Panc1 (cell line): ENCODE data around the gene TMEM14B. TPM values are rescaled to one million over a fixed set of nuclear protein-coding genes. Genes with fewer than 3 reads are reported as not detected.

Source experiments
- ATAC-seq: fragments of 200-7000 bp; cut with Tn5 transposase; 2 replicates; pipeline ENCODE4 v1.9.1; 2020; ENCODE audit warnings: mild to moderate bottlenecking, moderate library complexity
- BruUV-seq: library from RNA; stranded (reverse); fragments of 400-500 nt; replicated peaks from 2 replicates; lab custom pipeline; 2021; lab: Mats Ljungman, UMichigan
- CTCF ChIA-PET: fragments of 300-600 bp; sonication (Branson Sonifier 250); formaldehyde crosslinking; loops from one replicate; lab custom pipeline; 2022; ENCODE audit warnings: antibody characterized with exemption; lab: Charles Lee
- POLR2A ChIA-PET: fragments of 300-600 bp; sonication (Branson Sonifier 250); formaldehyde crosslinking; loops from one replicate; lab custom pipeline; 2022; ENCODE audit warnings: antibody characterized with exemption; lab: Charles Lee
- DNase-seq: peaks from one replicate; pipeline ENCODE4 v3.0.0-alpha.2; 2010; ENCODE audit warnings: low read depth, low spot score
- H3K27ac ChIP-seq: 2 replicates; pipeline ENCODE4 v1.5.1; 2011; ENCODE audit warnings: mild to moderate bottlenecking, low read length, inconsistent platforms
- H3K27me3 ChIP-seq: fragments of 200-500 bp; sonication (Bioruptor generic); 2 replicates; pipeline ENCODE4 v1.6.0; 2014; ENCODE audit warnings: low read length, inconsistent platforms; ENCODE audit not compliant: control insufficient read depth, insufficient read depth
- H3K36me3 ChIP-seq: fragments of 200-500 bp; sonication (Bioruptor generic); 2 replicates; pipeline ENCODE4 v1.5.1; 2014; ENCODE audit warnings: inconsistent platforms, mild to moderate bottlenecking, low read length, moderate library complexity; ENCODE audit not compliant: control insufficient read depth, insufficient read depth
- H3K4me1 ChIP-seq: 2 replicates; pipeline ENCODE4 v1.5.1; 2011; ENCODE audit warnings: inconsistent platforms, mild to moderate bottlenecking, low read length, moderate library complexity; ENCODE audit not compliant: control insufficient read depth, insufficient read depth
- H3K4me3 ChIP-seq, 2 experiments: 2 replicates each; pipeline ENCODE4 v1.5.1; 2011 to 2012; ENCODE audit warnings: low read depth in 2 of 2, low read length in 2 of 2, mild to moderate bottlenecking in 2 of 2, inconsistent platforms in 1 of 2, moderate library complexity in 1 of 2
- H3K9me3 ChIP-seq: fragments of 200-500 bp; sonication (Bioruptor generic); 2 replicates; pipeline ENCODE4 v1.5.1; 2014; ENCODE audit warnings: low read depth, mild to moderate bottlenecking, inconsistent platforms, low read length, moderate library complexity; ENCODE audit not compliant: control insufficient read depth, insufficient read depth
- POLR2AphosphoS5 ChIP-seq: IDR thresholded peaks from 2 replicates; pipeline ENCODE4 v1.6.1; 2012; ENCODE audit warnings: mild to moderate bottlenecking, low read depth, low read length, moderate library complexity
- SIN3A ChIP-seq: IDR thresholded peaks from 2 replicates; pipeline ENCODE4 v1.6.1; 2012; ENCODE audit warnings: low read depth, mild to moderate bottlenecking, low read length, moderate library complexity, borderline replicate concordance; ENCODE audit not compliant: insufficient read depth
- TCF7L2 ChIP-seq: IDR thresholded peaks from 2 replicates; pipeline ENCODE4 v1.6.1; 2011; ENCODE audit warnings: mild to moderate bottlenecking, low read depth, low read length, inconsistent platforms
- in situ Hi-C: cut with HindIII; loops from 2 replicates; pipeline ENCODE4 v1.10.0; 2016; ENCODE audit warnings: low sequenced_read_pairs, low pct_unique_long_range_greater_than_20kb
- intact Hi-C: fragments of 100-400 bp; cut with micrococcal nuclease; formaldehyde crosslinking; loops from one replicate; pipeline ENCODE4 v1.10.0; 2022; ENCODE audit not compliant: unreplicated experiment
- total RNA-seq: library from RNA; stranded (reverse); gene quantifications from one replicate; pipeline ENCODE4 v1.2.1, GENCODE V29; 2021; ENCODE audit not compliant: unreplicated experiment
- TF ChIP-seq, protein P1 (sequence below), 2 experiments: IDR thresholded peaks; 2 replicates each; pipeline ENCODE4 v1.6.1; 2011 to 2012; ENCODE audit warnings: low read depth in 2 of 2, control low read depth in 1 of 2, low read length in 1 of 2, mild to moderate bottlenecking in 1 of 2, moderate library complexity in 1 of 2; ENCODE audit not compliant: insufficient read depth in 1 of 2
- TF ChIP-seq, protein P2 (sequence below): fragments of 450-650 bp; IDR thresholded peaks from 2 replicates; pipeline ENCODE4 v1.5.1; 2017; ENCODE audit warnings: mild to moderate bottlenecking

The TMEM14B gene
- total RNA-seq, 1 experiment from 2014 or later, result 180 TPM

DNA sequence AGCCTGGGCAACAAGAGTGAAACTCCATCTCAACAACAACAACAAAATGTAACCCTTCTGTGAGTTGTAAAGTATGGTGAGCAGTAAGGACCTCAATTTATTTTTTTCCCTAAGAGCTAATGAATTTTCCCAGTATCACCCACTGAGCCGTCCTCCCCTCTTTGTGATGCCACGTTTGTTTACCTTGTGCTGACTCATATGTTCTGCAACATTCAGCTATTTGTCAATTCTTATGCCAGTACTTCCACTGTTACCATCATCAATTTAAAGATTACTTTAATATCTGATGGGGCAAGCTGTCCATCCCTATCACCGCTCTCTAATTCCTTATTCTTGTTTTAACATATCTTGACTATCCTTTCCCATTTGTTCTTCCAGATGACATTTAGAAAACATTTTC is 53.2 kb downstream of the TMEM14B start:
- no peaks in the 10 kb centered on the region for H3K36me3 ChIP-seq
- BruUV-seq, result no TSS peak
- intact Hi-C loops (loop anchor here (5.0 to 10.0 kb wide), 2 partner anchors 276 to 324 kb away; partner anchors contain the start of gene GCNT2), in situ Hi-C loops (no loop called here)
- H3K27ac ChIP-seq, result no peak overlapping the region
- CTCF ChIA-PET, result interaction anchor here (0.7 to 1.3 kb wide), 2 partner anchors 193 to 322 kb away, joined by 3 to 6 read pairs; no protein-coding TSS in a partner anchor
- ATAC-seq (peak; percentile 85), DNase-seq (peak; percentile 28)
- POLR2A ChIA-PET, result no interaction called here
- H3K4me1 ChIP-seq, result no peaks in the 10 kb centered on the region
- TF ChIP-seq, protein P1, sequence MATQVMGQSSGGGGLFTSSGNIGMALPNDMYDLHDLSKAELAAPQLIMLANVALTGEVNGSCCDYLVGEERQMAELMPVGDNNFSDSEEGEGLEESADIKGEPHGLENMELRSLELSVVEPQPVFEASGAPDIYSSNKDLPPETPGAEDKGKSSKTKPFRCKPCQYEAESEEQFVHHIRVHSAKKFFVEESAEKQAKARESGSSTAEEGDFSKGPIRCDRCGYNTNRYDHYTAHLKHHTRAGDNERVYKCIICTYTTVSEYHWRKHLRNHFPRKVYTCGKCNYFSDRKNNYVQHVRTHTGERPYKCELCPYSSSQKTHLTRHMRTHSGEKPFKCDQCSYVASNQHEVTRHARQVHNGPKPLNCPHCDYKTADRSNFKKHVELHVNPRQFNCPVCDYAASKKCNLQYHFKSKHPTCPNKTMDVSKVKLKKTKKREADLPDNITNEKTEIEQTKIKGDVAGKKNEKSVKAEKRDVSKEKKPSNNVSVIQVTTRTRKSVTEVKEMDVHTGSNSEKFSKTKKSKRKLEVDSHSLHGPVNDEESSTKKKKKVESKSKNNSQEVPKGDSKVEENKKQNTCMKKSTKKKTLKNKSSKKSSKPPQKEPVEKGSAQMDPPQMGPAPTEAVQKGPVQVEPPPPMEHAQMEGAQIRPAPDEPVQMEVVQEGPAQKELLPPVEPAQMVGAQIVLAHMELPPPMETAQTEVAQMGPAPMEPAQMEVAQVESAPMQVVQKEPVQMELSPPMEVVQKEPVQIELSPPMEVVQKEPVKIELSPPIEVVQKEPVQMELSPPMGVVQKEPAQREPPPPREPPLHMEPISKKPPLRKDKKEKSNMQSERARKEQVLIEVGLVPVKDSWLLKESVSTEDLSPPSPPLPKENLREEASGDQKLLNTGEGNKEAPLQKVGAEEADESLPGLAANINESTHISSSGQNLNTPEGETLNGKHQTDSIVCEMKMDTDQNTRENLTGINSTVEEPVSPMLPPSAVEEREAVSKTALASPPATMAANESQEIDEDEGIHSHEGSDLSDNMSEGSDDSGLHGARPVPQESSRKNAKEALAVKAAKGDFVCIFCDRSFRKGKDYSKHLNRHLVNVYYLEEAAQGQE (IDR thresholded peaks at IDR 0.05; ENCODE audit: insufficient read depth in 1 of 2, low read depth in 2 of 2, low read length in 1 of 2), result no peak
- TF ChIP-seq, protein P2, sequence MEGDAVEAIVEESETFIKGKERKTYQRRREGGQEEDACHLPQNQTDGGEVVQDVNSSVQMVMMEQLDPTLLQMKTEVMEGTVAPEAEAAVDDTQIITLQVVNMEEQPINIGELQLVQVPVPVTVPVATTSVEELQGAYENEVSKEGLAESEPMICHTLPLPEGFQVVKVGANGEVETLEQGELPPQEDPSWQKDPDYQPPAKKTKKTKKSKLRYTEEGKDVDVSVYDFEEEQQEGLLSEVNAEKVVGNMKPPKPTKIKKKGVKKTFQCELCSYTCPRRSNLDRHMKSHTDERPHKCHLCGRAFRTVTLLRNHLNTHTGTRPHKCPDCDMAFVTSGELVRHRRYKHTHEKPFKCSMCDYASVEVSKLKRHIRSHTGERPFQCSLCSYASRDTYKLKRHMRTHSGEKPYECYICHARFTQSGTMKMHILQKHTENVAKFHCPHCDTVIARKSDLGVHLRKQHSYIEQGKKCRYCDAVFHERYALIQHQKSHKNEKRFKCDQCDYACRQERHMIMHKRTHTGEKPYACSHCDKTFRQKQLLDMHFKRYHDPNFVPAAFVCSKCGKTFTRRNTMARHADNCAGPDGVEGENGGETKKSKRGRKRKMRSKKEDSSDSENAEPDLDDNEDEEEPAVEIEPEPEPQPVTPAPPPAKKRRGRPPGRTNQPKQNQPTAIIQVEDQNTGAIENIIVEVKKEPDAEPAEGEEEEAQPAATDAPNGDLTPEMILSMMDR, result no peak
- TF ChIP-seq POLR2AphosphoS5 (no peak), TCF7L2 (no peak), SIN3A (no peak)
- H3K27me3 ChIP-seq, result no peaks in the 10 kb centered on the region
- H3K4me3 ChIP-seq, result no peak overlapping the region
- H3K9me3 ChIP-seq, result no peaks in the 10 kb centered on the region

DNA sequence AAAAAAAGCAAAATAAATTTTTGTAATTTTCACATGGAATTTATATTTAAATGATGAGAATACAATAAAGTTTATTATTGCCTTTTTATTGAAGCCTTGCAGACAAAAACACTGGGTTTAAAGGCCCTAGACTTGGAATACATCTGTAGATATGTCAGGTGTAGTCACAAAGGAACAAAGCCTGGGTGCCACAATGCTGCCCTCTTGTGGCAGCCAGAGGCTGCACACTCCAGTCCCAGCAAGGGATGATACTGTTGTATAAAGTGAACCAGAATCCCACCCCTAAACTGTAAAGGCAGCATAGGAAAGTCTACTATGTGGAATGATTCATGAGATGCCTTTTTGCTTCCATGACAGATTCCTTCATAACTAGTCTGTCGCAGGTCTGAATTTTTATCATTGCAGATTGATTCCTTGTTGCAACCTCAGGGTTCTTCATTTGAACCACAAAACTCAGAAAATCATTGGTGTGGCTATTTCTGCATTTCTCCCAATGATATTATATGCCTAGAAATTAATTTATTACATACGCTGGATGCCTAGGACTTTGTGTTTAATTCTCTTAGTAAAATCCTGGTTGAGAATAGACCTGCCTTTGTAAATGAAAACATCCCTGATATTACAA is 53.7 kb downstream of the TMEM14B start:
- ATAC-seq, result peak; percentile 99
- ChIA-PET CTCF (interaction anchor here (0.7 to 1.3 kb wide), 2 partner anchors 194 to 323 kb away, joined by 3 to 6 read pairs; no protein-coding TSS in a partner anchor), POLR2A (interaction anchor here (0.6 kb wide), 1 partner anchor 97 kb away, joined by 7 read pairs; no protein-coding TSS in a partner anchor)
- H3K4me1 ChIP-seq, result no peaks in the 10 kb centered on the region
- no peak overlapping the region for H3K4me3 ChIP-seq
- no peaks in the 10 kb centered on the region for H3K36me3 ChIP-seq
- H3K27ac ChIP-seq, result no peak overlapping the region
- peak; percentile 61 for DNase-seq
- no peaks in the 10 kb centered on the region for H3K27me3 ChIP-seq
- TF ChIP-seq, protein P2, result peak; percentile 99
- TF ChIP-seq TCF7L2 (no peak), SIN3A (0 out of 2 replicates have a peak, but pooled peaks have one; percentile 36)
- no TSS peak for BruUV-seq
- in situ Hi-C loops, result no loop called here
- H3K9me3 ChIP-seq, result no peaks in the 10 kb centered on the region
- intact Hi-C loops, result loop anchor here (5.0 to 10.0 kb wide), 2 partner anchors 277 to 324 kb away; partner anchors contain the start of gene GCNT2

Other genes starting within 250 kb of the TMEM14B start
- gene GCNT2, start 226.5 kb upstream of the TMEM14B start, total RNA-seq, result 42.8 TPM
- 6.5 TPM for gene C6orf52, start 53.2 kb upstream of the TMEM14B start, total RNA-seq
- 27.3 TPM for gene PAK1IP1, start 52.8 kb upstream of the TMEM14B start, total RNA-seq
- gene TMEM14C, start 24.7 kb upstream of the TMEM14B start, total RNA-seq, result 159 TPM
- gene MAK, start 90.7 kb downstream of the TMEM14B start, total RNA-seq, result 0.21 TPM
- not detected for gene GCM2, start 134.2 kb downstream of the TMEM14B start, total RNA-seq
- 2.4 TPM for gene SYCP2L, start 139.2 kb downstream of the TMEM14B start, total RNA-seq